Esophagus muscularis mucosa (tissue), 4 donors: ENCODE results near the gene DACH1.

Source experiments
- CTCF ChIP-seq, 3 experiments: fragments of 200-600 bp in 2 of 3; fragments of 450-650 bp in 1 of 3; sonication (generic) in 2 of 3; IDR thresholded peaks; one replicate each; pipeline ENCODE4 v1.5.1; 2017 to 2019; ENCODE audit warnings: antibody characterized with exemption in 3 of 3, mild to moderate bottlenecking in 2 of 3, moderate library complexity in 1 of 3
- EP300 ChIP-seq: sonication (generic); formaldehyde crosslinking; IDR thresholded peaks from one replicate; pipeline ENCODE4 v1.6.1; 2017; ENCODE audit warnings: antibody characterized with exemption
- POLR2A ChIP-seq: fragments of 450-650 bp; IDR thresholded peaks from one replicate; pipeline ENCODE4 v1.6.1; 2017; ENCODE audit warnings: antibody characterized with exemption, moderate library complexity, mild to moderate bottlenecking, low read depth
- POLR2AphosphoS5 ChIP-seq, 2 donors: sonication (generic); formaldehyde crosslinking; IDR thresholded peaks; one replicate each; pipeline ENCODE4 v1.6.1; 2017; ENCODE audit warnings: antibody characterized with exemption in 2 of 2

GRCh38 chr13:71718931-71719330, 148.1 kb downstream of the DACH1 start:
- no peak for TF ChIP-seq CTCF (IDR thresholded peaks at IDR 0.05)
- TF ChIP-seq POLR2A = no peak
- no peak for TF ChIP-seq POLR2AphosphoS5 (IDR thresholded peaks at IDR 0.05)
- TF ChIP-seq EP300 = no peak
